ENCODE results near the gene MAP2K2. TPM values are rescaled to one million over a fixed set of nuclear protein-coding genes. Genes with fewer than 3 reads are reported as not detected.

The MAP2K2 gene
- total and polyA plus RNA-seq, 2 experiments from 2014 or later = 32.3 to 212 TPM

DNA sequence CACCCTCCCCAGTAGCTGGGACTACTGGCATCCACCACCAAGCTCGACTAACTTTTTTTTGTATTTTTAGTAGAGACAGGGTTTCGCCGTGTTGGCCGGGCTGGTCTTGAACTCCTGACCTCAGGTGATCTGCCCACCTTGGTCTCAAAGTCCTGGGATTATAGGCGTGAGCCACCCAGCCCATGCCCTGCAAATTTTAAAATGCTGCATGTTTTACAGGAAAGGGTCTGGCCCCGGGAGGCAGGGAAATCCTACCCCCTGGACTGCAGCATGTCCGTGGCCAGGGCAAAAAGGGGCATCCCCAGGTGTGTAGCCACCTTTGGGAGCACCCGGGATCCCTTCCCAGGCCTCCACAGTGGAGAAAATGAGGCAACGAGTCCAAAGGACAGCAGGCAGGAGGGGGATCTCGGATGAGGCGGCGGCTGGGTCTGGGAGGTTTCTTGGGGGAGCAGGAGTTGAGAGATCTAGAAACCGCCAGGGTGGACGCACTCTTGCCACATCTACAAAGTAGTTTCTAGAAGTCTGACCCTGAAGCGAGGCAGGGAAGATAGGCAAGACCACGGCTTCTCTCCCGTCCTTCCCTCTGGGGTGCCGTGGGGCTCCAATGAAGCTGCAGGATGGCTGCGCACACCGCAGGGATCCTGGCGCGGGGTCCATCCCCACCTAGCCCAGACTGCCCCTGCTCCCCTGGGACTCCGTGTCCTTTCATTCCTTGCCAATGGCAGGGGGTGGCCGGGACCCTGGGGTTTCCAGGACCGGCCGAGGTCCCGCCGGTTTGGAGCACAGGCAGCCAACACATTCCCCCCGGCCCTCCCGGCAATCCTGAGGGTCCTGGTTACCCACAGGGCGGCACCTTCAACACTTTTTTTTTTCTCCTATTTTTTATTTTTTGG lies 35.9 kb downstream of the MAP2K2 start:
- no peak overlapping the region for H3K27ac ChIP-seq
- H3K9me3 ChIP-seq (ENCODE audit: low read depth) = no peaks in the 10 kb centered on the region
- no peaks in the 10 kb centered on the region for H3K79me2 ChIP-seq (ENCODE audit: insufficient read depth)
- H3F3A ChIP-seq (ENCODE audit: insufficient read depth) = no peaks in the 10 kb centered on the region
- no peaks in the 10 kb centered on the region for H3K27me3 ChIP-seq (replicated peaks; ENCODE audit: insufficient read depth)
- no peak overlapping the region for H2AFZ ChIP-seq
- in situ Hi-C loops (cut with MboI) = no loop called here
- no peak overlapping the region for H3K4me2 ChIP-seq (ENCODE audit: unreplicated experiment)
- H3K9ac ChIP-seq = no peak overlapping the region
- no peaks in the 10 kb centered on the region for H4K20me1 ChIP-seq (ENCODE audit: insufficient read depth)
- no peaks in the 10 kb centered on the region; the same call in 1 of the 2 replicates for H3K36me3 ChIP-seq (ENCODE audit: low read depth)
- TF ChIP-seq EZH2phosphoT487 (IDR thresholded peaks at IDR 0.05; ENCODE audit: insufficient read depth, low read depth) (no peak), EZH2 (IDR thresholded peaks at IDR 0.05; ENCODE audit: insufficient read depth, poor library complexity, severe bottlenecking) (no peak)
- no peak for DNase-seq
- H3K4me1 ChIP-seq (ENCODE audit: insufficient read depth) = no peaks in the 10 kb centered on the region
- no peaks in the 10 kb centered on the region for H3K9me2 ChIP-seq (ENCODE audit: insufficient read depth)
- WGBS, 2 experiments (ENCODE audit: low coverage in 1 of 2, low lambda C conversion rate in 2 of 2, missing lambda C conversion rate in 2 of 2) = 78 to 81% methylated on average over 26 to 31 of the region's 31 CpGs
- H3K4me3 ChIP-seq = no peak overlapping the region

DNA sequence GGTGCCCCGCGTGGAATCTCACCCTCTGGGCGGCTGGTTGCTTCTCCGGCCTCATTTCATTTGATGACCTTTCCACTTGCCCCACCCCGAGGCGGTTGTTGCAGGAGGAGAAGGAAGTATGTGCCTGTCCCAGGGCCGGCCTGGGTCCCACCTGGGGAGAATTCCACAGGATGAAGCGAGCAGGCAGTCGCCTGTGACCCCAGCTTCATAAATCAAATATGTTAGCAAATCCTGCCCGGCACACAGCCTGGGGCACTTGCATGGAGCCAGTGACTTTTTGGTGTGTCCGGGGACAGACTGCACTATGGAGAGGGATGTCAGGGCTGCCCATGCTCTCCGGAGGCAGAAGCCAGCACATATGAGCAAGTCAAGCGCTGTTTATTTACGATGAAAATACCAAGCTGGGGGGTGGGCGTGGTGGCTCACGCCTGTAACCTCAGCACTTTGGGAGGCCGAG lies 37.5 kb downstream of the MAP2K2 start:
- in situ Hi-C loops (cut with MboI) = no loop called here
- no peak overlapping the region for H2AFZ ChIP-seq
- H4K20me1 ChIP-seq (ENCODE audit: insufficient read depth) = no peaks in the 10 kb centered on the region
- H3K4me1 ChIP-seq (ENCODE audit: insufficient read depth) = no peaks in the 10 kb centered on the region
- no peaks in the 10 kb centered on the region for H3K27me3 ChIP-seq (replicated peaks; ENCODE audit: insufficient read depth)
- H3K4me3 ChIP-seq = no peak overlapping the region
- 37 to 49% methylated on average over 17 of the region's 17 CpGs for WGBS, 2 experiments (ENCODE audit: low coverage in 1 of 2, low lambda C conversion rate in 2 of 2, missing lambda C conversion rate in 2 of 2)
- no peak for DNase-seq
- H3K36me3 ChIP-seq (ENCODE audit: low read depth) = no peaks in the 10 kb centered on the region
- H3K79me2 ChIP-seq (ENCODE audit: insufficient read depth) = no peaks in the 10 kb centered on the region
- TF ChIP-seq EZH2phosphoT487 (IDR thresholded peaks at IDR 0.05; ENCODE audit: insufficient read depth, low read depth) = no peak
- no peak for TF ChIP-seq EZH2 (IDR thresholded peaks at IDR 0.05; ENCODE audit: insufficient read depth, poor library complexity, severe bottlenecking)
- H3K9me2 ChIP-seq (ENCODE audit: insufficient read depth) = no peaks in the 10 kb centered on the region
- H3K27ac ChIP-seq = no peak overlapping the region
- H3K9me3 ChIP-seq (ENCODE audit: low read depth) = no peaks in the 10 kb centered on the region
- H3K4me2 ChIP-seq (ENCODE audit: unreplicated experiment) = no peak overlapping the region
- H3K9ac ChIP-seq = no peak overlapping the region
- no peaks in the 10 kb centered on the region for H3F3A ChIP-seq (ENCODE audit: insufficient read depth)

DNA sequence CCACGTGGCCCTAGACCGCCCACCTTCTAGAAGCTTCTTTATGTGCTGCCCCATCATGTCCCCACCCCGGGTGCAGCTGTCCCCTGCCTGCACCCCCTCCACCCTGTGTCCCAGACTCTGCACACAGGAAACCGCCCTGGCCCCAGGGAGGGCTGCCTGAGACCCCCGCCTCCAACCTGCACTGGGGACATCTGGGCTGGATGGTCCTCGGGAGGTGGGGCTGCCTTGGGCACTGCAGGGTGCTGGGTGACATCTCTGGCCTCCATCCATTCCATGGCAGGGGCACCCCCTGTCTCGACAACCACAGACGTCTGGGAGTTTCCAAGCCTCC lies 39.4 kb downstream of the MAP2K2 start:
- 63 to 66% methylated on average over 5 to 8 of the region's 8 CpGs for WGBS, 2 experiments (ENCODE audit: low coverage in 1 of 2, low lambda C conversion rate in 2 of 2, missing lambda C conversion rate in 2 of 2)
- Histone ChIP-seq H3K9ac (no peak overlapping the region), H3K27me3 (replicated peaks; ENCODE audit: insufficient read depth) (no peaks in the 10 kb centered on the region), H3F3A (ENCODE audit: insufficient read depth) (no peaks in the 10 kb centered on the region), H4K20me1 (ENCODE audit: insufficient read depth) (no peaks in the 10 kb centered on the region), H3K79me2 (ENCODE audit: insufficient read depth) (no peaks in the 10 kb centered on the region), H3K9me2 (ENCODE audit: insufficient read depth) (no peaks in the 10 kb centered on the region), H3K27ac (no peak overlapping the region), H3K4me2 (ENCODE audit: unreplicated experiment) (no peak overlapping the region), H3K4me1 (ENCODE audit: insufficient read depth) (no peaks in the 10 kb centered on the region), H3K4me3 (no peak overlapping the region), H3K9me3 (ENCODE audit: low read depth) (no peaks in the 10 kb centered on the region), H2AFZ (no peak overlapping the region), H3K36me3 (ENCODE audit: low read depth) (no peaks in the 10 kb centered on the region)
- DNase-seq = no peak
- TF ChIP-seq EZH2 (IDR thresholded peaks at IDR 0.05; ENCODE audit: insufficient read depth, poor library complexity, severe bottlenecking) (no peak), EZH2phosphoT487 (IDR thresholded peaks at IDR 0.05; ENCODE audit: insufficient read depth, low read depth) (no peak)
- in situ Hi-C loops (cut with MboI) = no loop called here

DNA sequence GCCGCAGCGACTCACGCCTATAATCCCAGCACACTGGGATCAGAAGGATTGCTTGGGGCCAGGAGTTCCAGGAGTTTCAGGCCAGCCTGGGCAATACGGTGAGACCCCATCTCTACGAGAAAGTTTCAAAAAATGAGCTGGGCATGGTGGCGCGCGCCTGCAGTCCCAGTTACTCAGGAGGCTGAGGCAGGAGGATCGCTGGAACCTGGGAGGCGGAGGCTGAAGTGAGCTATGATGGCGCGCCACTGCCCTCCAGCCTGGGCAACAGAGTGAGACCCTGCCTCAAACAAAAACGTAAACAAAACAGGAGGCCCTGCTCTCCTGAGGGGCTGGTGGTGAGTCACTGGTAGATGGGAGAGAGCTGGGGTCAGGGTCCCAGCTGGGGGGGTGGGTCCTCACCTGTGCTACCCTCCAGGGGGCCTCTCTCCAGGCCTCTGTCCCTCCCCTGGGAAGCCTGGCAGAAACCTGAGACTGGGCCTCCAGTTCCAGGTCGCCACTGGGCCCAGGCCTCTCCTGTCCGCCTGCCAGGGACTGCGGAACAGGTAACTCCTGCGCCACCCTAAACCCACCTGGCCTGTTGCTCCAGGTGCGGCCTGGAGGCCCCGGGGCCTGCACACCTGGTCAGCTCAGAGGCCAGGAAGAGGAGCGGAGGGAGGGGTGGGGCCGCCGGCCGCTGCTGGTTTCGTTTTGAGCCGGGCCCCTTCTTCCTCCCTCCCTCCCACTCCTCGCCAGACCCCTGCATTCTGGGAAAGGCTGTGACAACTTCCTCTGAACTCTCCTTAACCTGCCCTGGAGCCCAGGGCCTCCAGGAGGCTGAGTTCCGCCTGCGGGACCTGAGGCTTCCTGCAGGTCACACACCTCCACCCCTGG lies 40.0 kb downstream of the MAP2K2 start:
- no peaks in the 10 kb centered on the region for H4K20me1 ChIP-seq (ENCODE audit: insufficient read depth)
- H3K9ac ChIP-seq = no peak overlapping the region
- in situ Hi-C loops (cut with MboI) = no loop called here
- H3K4me2 ChIP-seq (ENCODE audit: unreplicated experiment) = no peak overlapping the region
- TF ChIP-seq EZH2 (IDR thresholded peaks at IDR 0.05; ENCODE audit: insufficient read depth, poor library complexity, severe bottlenecking) (no peak), EZH2phosphoT487 (IDR thresholded peaks at IDR 0.05; ENCODE audit: insufficient read depth, low read depth) (no peak)
- H3K4me3 ChIP-seq = no peak overlapping the region
- 54 to 61% methylated on average over 21 to 28 of the region's 28 CpGs for WGBS, 2 experiments (ENCODE audit: low coverage in 1 of 2, low lambda C conversion rate in 2 of 2, missing lambda C conversion rate in 2 of 2)
- no peaks in the 10 kb centered on the region for H3K9me2 ChIP-seq (ENCODE audit: insufficient read depth)
- H3K79me2 ChIP-seq (ENCODE audit: insufficient read depth) = no peaks in the 10 kb centered on the region
- no peaks in the 10 kb centered on the region for H3F3A ChIP-seq (ENCODE audit: insufficient read depth)
- no peak overlapping the region for H3K27ac ChIP-seq
- no peaks in the 10 kb centered on the region for H3K4me1 ChIP-seq (ENCODE audit: insufficient read depth)
- H3K36me3 ChIP-seq (ENCODE audit: low read depth) = no peaks in the 10 kb centered on the region
- H2AFZ ChIP-seq = no peak overlapping the region
- no peaks in the 10 kb centered on the region for H3K27me3 ChIP-seq (replicated peaks; ENCODE audit: insufficient read depth)
- DNase-seq = no peak
- no peaks in the 10 kb centered on the region for H3K9me3 ChIP-seq (ENCODE audit: low read depth)

All from GM23248 (cell line).